ENCODE data around the gene MUC5B. TPM values are rescaled to one million over a fixed set of nuclear protein-coding genes. Genes with fewer than 3 reads are reported as not detected.
"Not testable (repeated sequence)": the region's sequence is repeated elsewhere in the genome, so short reads cannot be mapped to it uniquely, and the experiment has no call there.

The MUC5B gene
- total RNA-seq, 1 donor from 2014 or later: not detected

GRCh38 chr11:1180171-1180570 lies 42.7 kb upstream of the MUC5B start:
- no peak for DNase-seq
- peaks cover 60% of the 10 kb centered on the region for H3K27me3 ChIP-seq (ENCODE audit: low read depth)
- intact Hi-C loops (cut with micrococcal nuclease): no loop called here
- H3K4me1 ChIP-seq: no peaks in the 10 kb centered on the region
- H3K4me3 ChIP-seq: no peak overlapping the region
- TF ChIP-seq CTCF (IDR thresholded peaks at IDR 0.05; ENCODE audit: borderline replicate concordance): no peak
- no peaks in the 10 kb centered on the region for H3K9me3 ChIP-seq (replicated peaks)
- H3K27ac ChIP-seq (replicated peaks): no peak overlapping the region
- no peaks in the 10 kb centered on the region for H3K36me3 ChIP-seq

- intact Hi-C loops (cut with micrococcal nuclease): no loop called here
- no peaks in the 10 kb centered on the region for H3K4me1 ChIP-seq
- no peak for TF ChIP-seq CTCF (IDR thresholded peaks at IDR 0.05; ENCODE audit: borderline replicate concordance)
- no peaks in the 10 kb centered on the region for H3K36me3 ChIP-seq
- H3K27ac ChIP-seq (replicated peaks): no peak overlapping the region
- H3K27me3 ChIP-seq (ENCODE audit: low read depth): peaks cover 60% of the 10 kb centered on the region
- H3K9me3 ChIP-seq (replicated peaks): no peaks in the 10 kb centered on the region
- DNase-seq: no peak
- no peak overlapping the region for H3K4me3 ChIP-seq
These were observed 41.9 kb upstream of the MUC5B start for GRCh38 chr11:1180947-1181391.

GRCh38 chr11:1181420-1181819 lies 41.4 kb upstream of the MUC5B start:
- no peak for TF ChIP-seq CTCF (IDR thresholded peaks at IDR 0.05; ENCODE audit: borderline replicate concordance)
- Histone ChIP-seq H3K9me3 (replicated peaks) (no peaks in the 10 kb centered on the region), H3K27me3 (ENCODE audit: low read depth) (peaks cover 55% of the 10 kb centered on the region), H3K4me3 (no peak overlapping the region), H3K36me3 (no peaks in the 10 kb centered on the region), H3K27ac (replicated peaks) (no peak overlapping the region), H3K4me1 (no peaks in the 10 kb centered on the region)
- no peak for DNase-seq
- intact Hi-C loops (cut with micrococcal nuclease): no loop called here

- H3K27ac ChIP-seq (replicated peaks): no peak overlapping the region
- no peak for DNase-seq
- TF ChIP-seq CTCF (IDR thresholded peaks at IDR 0.05; ENCODE audit: borderline replicate concordance): no peak
- H3K36me3 ChIP-seq: no peaks in the 10 kb centered on the region
- peaks cover 49% of the 10 kb centered on the region for H3K27me3 ChIP-seq (ENCODE audit: low read depth)
- intact Hi-C loops (cut with micrococcal nuclease): no loop called here
- no peaks in the 10 kb centered on the region for H3K4me1 ChIP-seq
- H3K4me3 ChIP-seq: no peak overlapping the region
- H3K9me3 ChIP-seq (replicated peaks): no peaks in the 10 kb centered on the region
These were observed 40.9 kb upstream of the MUC5B start for GRCh38 chr11:1181853-1182535.

GRCh38 chr11:1184139-1184538 lies 38.7 kb upstream of the MUC5B start:
- H3K9me3 ChIP-seq (replicated peaks); H3K4me3 ChIP-seq; H3K36me3 ChIP-seq; intact Hi-C loops (cut with micrococcal nuclease); H3K27ac ChIP-seq (replicated peaks); H3K4me1 ChIP-seq; DNase-seq: not testable (repeated sequence)
- H3K27me3 ChIP-seq (ENCODE audit: low read depth): peaks cover 39% of the 10 kb centered on the region

GRCh38 chr11:1188451-1189130 lies 34.3 kb upstream of the MUC5B start:
- intact Hi-C loops (cut with micrococcal nuclease); DNase-seq; H3K4me1 ChIP-seq; H3K9me3 ChIP-seq (replicated peaks); H3K27ac ChIP-seq (replicated peaks); H3K4me3 ChIP-seq; H3K36me3 ChIP-seq: not testable (repeated sequence)
- peaks cover 35% of the 10 kb centered on the region for H3K27me3 ChIP-seq (ENCODE audit: low read depth)

GRCh38 chr11:1189816-1190215 lies 33.0 kb upstream of the MUC5B start:
- H3K27ac ChIP-seq (replicated peaks); H3K36me3 ChIP-seq; H3K4me3 ChIP-seq; DNase-seq; H3K9me3 ChIP-seq (replicated peaks); H3K4me1 ChIP-seq; intact Hi-C loops (cut with micrococcal nuclease): not testable (repeated sequence)
- H3K27me3 ChIP-seq (ENCODE audit: low read depth): peaks cover 43% of the 10 kb centered on the region

GRCh38 chr11:1191786-1192470 lies 30.9 kb upstream of the MUC5B start:
- H3K4me1 ChIP-seq; H3K27ac ChIP-seq (replicated peaks); H3K36me3 ChIP-seq; H3K4me3 ChIP-seq; H3K9me3 ChIP-seq (replicated peaks); intact Hi-C loops (cut with micrococcal nuclease): not testable (repeated sequence)
- peak; percentile 6 for DNase-seq
- H3K27me3 ChIP-seq (ENCODE audit: low read depth): peaks cover 64% of the 10 kb centered on the region
